ENCODE results near the gene GLP1R. TPM values are rescaled to one million over a fixed set of nuclear protein-coding genes. Genes with fewer than 3 reads are reported as not detected.
"Not testable (repeated sequence)": the region's sequence is repeated elsewhere in the genome, so short reads cannot be mapped to it uniquely, and the experiment has no call there.

The GLP1R gene
- total and polyA plus RNA-seq, 2 of the 4 experiments (the other 2 are of a cell fraction) = not detected

GRCh38 chr6:39136207-39136606 lies 87.6 kb downstream of the GLP1R start:
- H2BK20ac ChIP-seq (ENCODE audit: low read depth, low read length); H3K27ac ChIP-seq (ENCODE audit: insufficient read depth, low read length); H3K9ac ChIP-seq (ENCODE audit: low read depth, low read length); H4K5ac ChIP-seq (ENCODE audit: low read depth, low read length); DNase-seq; H2BK120ac ChIP-seq (ENCODE audit: low read depth, low read length); H3K79me1 ChIP-seq (ENCODE audit: low read depth in 1 of 2, low read length in 2 of 2); dilution Hi-C loops (cut with HindIII; ENCODE audit: low sequenced_read_pairs, unreplicated experiment); H4K91ac ChIP-seq (ENCODE audit: insufficient read depth, low read depth, low read length); in situ Hi-C loops (cut with MboI; ENCODE audit: low sequenced_read_pairs); H4K8ac ChIP-seq (ENCODE audit: low read depth in 2 of 2, low read length in 2 of 2); H4K20me1 ChIP-seq (ENCODE audit: insufficient read depth, low read length); intact Hi-C loops (cut with micrococcal nuclease); H2AK5ac ChIP-seq (ENCODE audit: low read depth, low read length); H2AFZ ChIP-seq (replicated peaks; ENCODE audit: low read length, poor library complexity); CTCF ChIA-PET; H3K4me1 ChIP-seq (ENCODE audit: control insufficient read depth, insufficient read depth, low read length); H3K27me3 ChIP-seq (ENCODE audit: control insufficient read depth, insufficient read depth, low read length); H3K4ac ChIP-seq (ENCODE audit: low read depth, low read length); POLR2A ChIA-PET (ENCODE audit: unreplicated experiment); H2BK5ac ChIP-seq (ENCODE audit: low read depth, low read length, poor library complexity, severe bottlenecking); H3K18ac ChIP-seq (ENCODE audit: low read depth, low read length); H3K14ac ChIP-seq (replicated peaks; ENCODE audit: low read depth, low read length); H3K23ac ChIP-seq (ENCODE audit: low read depth, low read length); H3K4me2 ChIP-seq (ENCODE audit: low read depth, low read length); H3K36me3 ChIP-seq (ENCODE audit: control insufficient read depth, insufficient read depth, low read length); H3K9me1 ChIP-seq (ENCODE audit: insufficient read depth, low read length); H3K4me3 ChIP-seq (ENCODE audit: insufficient read depth, low read depth, low read length); H3K56ac ChIP-seq (ENCODE audit: extremely low read depth, insufficient read depth, low read length); H3K9me3 ChIP-seq (ENCODE audit: control insufficient read depth, insufficient read depth, low read length); H2BK15ac ChIP-seq (ENCODE audit: low read depth, low read length); ATAC-seq (ENCODE audit: low read depth); BruUV-seq (replicated peaks); H2AK9ac ChIP-seq (replicated peaks; ENCODE audit: low read depth, low read length, poor library complexity): not testable (repeated sequence)
- no CpG with 5 or more reads among the region's 7 CpGs for WGBS, 2 experiments (ENCODE audit: extremely low coverage in 2 of 2, insufficient read length in 1 of 2)
